ENCODE measurements around the gene TEX30. TPM values are rescaled to one million over a fixed set of nuclear protein-coding genes. Genes with fewer than 3 reads are reported as not detected.

The TEX30 gene
- total RNA-seq, 4 donors from 2014 or later, result 5.1 to 12.5 (median 8.0) TPM

DNA sequence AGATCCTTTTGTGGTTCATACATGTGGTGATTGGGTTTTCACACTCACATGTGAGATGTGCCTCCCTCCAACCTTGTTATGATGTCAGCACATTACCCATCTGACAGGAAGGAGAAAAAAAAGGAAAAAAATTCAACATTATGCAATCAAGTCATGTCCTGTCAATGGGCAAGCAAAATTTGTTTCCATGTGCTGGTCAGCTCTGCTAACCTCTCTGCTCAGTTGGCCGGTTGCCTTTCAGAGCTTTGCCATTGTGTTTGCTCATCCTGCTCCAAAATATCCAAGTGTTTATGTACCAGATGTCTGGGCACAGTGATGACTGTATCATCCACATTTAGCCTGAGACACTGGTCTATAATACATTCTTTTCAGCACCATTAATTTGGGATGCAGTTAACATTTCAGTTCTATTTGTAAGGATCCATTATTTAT, 51.8 kb downstream of the TEX30 start:
- no peak for TF ChIP-seq POLR2AphosphoS5 (IDR thresholded peaks at IDR 0.05)
- TF ChIP-seq, protein P1, sequence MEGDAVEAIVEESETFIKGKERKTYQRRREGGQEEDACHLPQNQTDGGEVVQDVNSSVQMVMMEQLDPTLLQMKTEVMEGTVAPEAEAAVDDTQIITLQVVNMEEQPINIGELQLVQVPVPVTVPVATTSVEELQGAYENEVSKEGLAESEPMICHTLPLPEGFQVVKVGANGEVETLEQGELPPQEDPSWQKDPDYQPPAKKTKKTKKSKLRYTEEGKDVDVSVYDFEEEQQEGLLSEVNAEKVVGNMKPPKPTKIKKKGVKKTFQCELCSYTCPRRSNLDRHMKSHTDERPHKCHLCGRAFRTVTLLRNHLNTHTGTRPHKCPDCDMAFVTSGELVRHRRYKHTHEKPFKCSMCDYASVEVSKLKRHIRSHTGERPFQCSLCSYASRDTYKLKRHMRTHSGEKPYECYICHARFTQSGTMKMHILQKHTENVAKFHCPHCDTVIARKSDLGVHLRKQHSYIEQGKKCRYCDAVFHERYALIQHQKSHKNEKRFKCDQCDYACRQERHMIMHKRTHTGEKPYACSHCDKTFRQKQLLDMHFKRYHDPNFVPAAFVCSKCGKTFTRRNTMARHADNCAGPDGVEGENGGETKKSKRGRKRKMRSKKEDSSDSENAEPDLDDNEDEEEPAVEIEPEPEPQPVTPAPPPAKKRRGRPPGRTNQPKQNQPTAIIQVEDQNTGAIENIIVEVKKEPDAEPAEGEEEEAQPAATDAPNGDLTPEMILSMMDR (IDR thresholded peaks at IDR 0.05), result no peak
- H3K9me3 ChIP-seq, result no peaks in the 10 kb centered on the region
- intact Hi-C loops (cut with DNase I), result loop anchor here (5.0 kb wide), 1 partner anchor 130 kb away; no protein-coding TSS in a partner anchor
- H3K27me3 ChIP-seq, result no peaks in the 10 kb centered on the region
- no peak for DNase-seq (ENCODE audit: extremely low spot score)
- H3K4me1 ChIP-seq, result no peaks in the 10 kb centered on the region
- no peaks in the 10 kb centered on the region for H3K36me3 ChIP-seq
- WGBS, result 16% methylated on average over 1 of the region's 1 CpG
- H3K4me3 ChIP-seq, result no peak overlapping the region
- H3K27ac ChIP-seq (replicated peaks in 1 of 4), result no peak overlapping the region

DNA sequence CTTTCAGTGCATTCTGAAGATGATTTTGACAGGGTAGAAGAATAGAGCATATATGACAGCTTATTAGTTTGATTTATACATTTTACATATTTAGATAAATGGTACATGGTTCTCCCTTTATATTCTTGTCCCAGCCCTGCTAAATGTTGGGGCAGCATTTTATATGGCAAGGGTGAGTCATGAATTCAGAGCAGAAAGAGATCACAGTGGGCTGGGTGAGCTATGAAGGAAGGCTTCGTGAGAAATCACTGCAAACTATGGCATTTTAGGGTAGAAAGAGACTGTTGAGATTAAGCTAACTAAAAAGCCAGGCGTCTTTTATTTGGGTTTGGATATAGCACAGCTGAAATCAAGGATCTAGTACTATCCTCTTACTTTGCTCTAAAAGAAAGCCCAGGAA, 54.8 kb downstream of the TEX30 start:
- TF ChIP-seq EP300 (IDR thresholded peaks at IDR 0.05), result no peak
- TF ChIP-seq POLR2AphosphoS5 (IDR thresholded peaks at IDR 0.05), result no peak
- TF ChIP-seq POLR2A (IDR thresholded peaks at IDR 0.05; ENCODE audit: low read depth), result no peak
- TF ChIP-seq, protein P1 (IDR thresholded peaks at IDR 0.05), result no peak
- Histone ChIP-seq H3K36me3 (no peaks in the 10 kb centered on the region), H3K27ac (replicated peaks in 1 of 4) (no peak overlapping the region), H3K4me1 (no peaks in the 10 kb centered on the region), H3K9me3 (no peaks in the 10 kb centered on the region), H3K27me3 (no peaks in the 10 kb centered on the region), H3K4me3 (no peak overlapping the region)
- 67% methylated on average over 2 of the region's 2 CpGs for WGBS
- intact Hi-C loops (cut with DNase I), result no loop called here
- DNase-seq (ENCODE audit: extremely low spot score), result no peak

Other genes with a start within 250 kb of the TEX30 start
- gene TPP2, start 176.8 kb downstream of the TEX30 start, total RNA-seq, result 10 to 100 TPM; 30.3 to 38.4 (median 32.1) TPM
- gene METTL21C, start 78.7 kb downstream of the TEX30 start, total RNA-seq, result not detected
- 1 to 10 TPM; 4.8 to 7.5 (median 6.3) TPM for gene POGLUT2, start 25.2 kb upstream of the TEX30 start, total RNA-seq
- gene BIVM, start 25.3 kb upstream of the TEX30 start, total RNA-seq, result 10 to 100 TPM; 16.2 to 19.5 (median 16.7) TPM
- 10 to 100 TPM; 36.1 to 61.0 (median 44.0) TPM for gene ERCC5, start 72.2 kb upstream of the TEX30 start, total RNA-seq